Measurements from ENCODE around the gene SLC25A21.
"Not testable (repeated sequence)": the region's sequence is repeated elsewhere in the genome, so short reads cannot be mapped to it uniquely, and the experiment has no call there.

The SLC25A21 gene

GRCh38 chr14:36981832-36982529 lies 190.4 kb downstream of the SLC25A21 start:
- H3K27ac ChIP-seq (ENCODE audit: low read depth, low read length): no peak overlapping the region
- no peaks in the 10 kb centered on the region for H4K20me1 ChIP-seq (ENCODE audit: control insufficient read depth, insufficient read depth, low read depth, low read length)
- H3K27me3 ChIP-seq (ENCODE audit: control insufficient read depth, low read length): no peaks in the 10 kb centered on the region
- H3K4me3 ChIP-seq (ENCODE audit: low read length): no peak overlapping the region
- no peaks in the 10 kb centered on the region for H3F3A ChIP-seq (ENCODE audit: control insufficient read depth, insufficient read depth)
- no peaks in the 10 kb centered on the region for H3K9me3 ChIP-seq (ENCODE audit: control insufficient read depth, insufficient read depth, low read length)
- no peak for TF ChIP-seq EZH2phosphoT487 (IDR thresholded peaks at IDR 0.05; ENCODE audit: borderline replicate concordance, low read length)
- TF ChIP-seq, protein P1, sequence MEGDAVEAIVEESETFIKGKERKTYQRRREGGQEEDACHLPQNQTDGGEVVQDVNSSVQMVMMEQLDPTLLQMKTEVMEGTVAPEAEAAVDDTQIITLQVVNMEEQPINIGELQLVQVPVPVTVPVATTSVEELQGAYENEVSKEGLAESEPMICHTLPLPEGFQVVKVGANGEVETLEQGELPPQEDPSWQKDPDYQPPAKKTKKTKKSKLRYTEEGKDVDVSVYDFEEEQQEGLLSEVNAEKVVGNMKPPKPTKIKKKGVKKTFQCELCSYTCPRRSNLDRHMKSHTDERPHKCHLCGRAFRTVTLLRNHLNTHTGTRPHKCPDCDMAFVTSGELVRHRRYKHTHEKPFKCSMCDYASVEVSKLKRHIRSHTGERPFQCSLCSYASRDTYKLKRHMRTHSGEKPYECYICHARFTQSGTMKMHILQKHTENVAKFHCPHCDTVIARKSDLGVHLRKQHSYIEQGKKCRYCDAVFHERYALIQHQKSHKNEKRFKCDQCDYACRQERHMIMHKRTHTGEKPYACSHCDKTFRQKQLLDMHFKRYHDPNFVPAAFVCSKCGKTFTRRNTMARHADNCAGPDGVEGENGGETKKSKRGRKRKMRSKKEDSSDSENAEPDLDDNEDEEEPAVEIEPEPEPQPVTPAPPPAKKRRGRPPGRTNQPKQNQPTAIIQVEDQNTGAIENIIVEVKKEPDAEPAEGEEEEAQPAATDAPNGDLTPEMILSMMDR (IDR thresholded peaks at IDR 0.05; ENCODE audit: low read depth, low read length, poor library complexity, severe bottlenecking): no peak
- H3K4me2 ChIP-seq (ENCODE audit: low read length): no peak overlapping the region
- H3K4me1 ChIP-seq (ENCODE audit: control insufficient read depth, low read length): no peaks in the 10 kb centered on the region
- H3K79me2 ChIP-seq (ENCODE audit: control insufficient read depth, low read length): no peaks in the 10 kb centered on the region
- H3K36me3 ChIP-seq (ENCODE audit: control insufficient read depth, low read length): no peaks in the 10 kb centered on the region
- no peaks in the 10 kb centered on the region for H3K9me2 ChIP-seq (replicated peaks; ENCODE audit: control insufficient read depth, low read length)

DNA sequence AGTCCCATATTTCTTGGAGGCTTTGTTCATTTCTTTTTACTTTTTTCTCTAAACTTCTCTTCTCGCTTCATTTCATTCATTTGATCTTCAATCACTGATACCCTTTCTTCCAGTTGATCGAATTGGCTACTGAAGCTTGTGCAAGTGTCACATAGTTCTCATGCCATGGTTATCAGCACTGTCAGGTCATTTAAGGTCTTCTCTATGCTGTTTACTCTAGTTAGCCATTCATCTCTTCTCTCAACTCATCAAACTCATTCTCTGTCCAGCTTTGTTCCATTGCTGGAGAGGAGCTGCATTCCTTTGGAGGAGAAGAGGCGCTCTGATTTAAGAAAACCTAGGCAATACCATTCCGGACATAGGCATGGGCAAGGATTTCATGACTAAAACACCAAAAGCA lies 192.0 kb downstream of the SLC25A21 start:
- H3K79me2 ChIP-seq (ENCODE audit: control insufficient read depth, low read length); H3K4me3 ChIP-seq (ENCODE audit: low read length); H3K36me3 ChIP-seq (ENCODE audit: control insufficient read depth, low read length); H3F3A ChIP-seq (ENCODE audit: control insufficient read depth, insufficient read depth); H3K4me1 ChIP-seq (ENCODE audit: control insufficient read depth, low read length); H3K4me2 ChIP-seq (ENCODE audit: low read length); H3K9me2 ChIP-seq (replicated peaks; ENCODE audit: control insufficient read depth, low read length); H3K27me3 ChIP-seq (ENCODE audit: control insufficient read depth, low read length); H3K27ac ChIP-seq (ENCODE audit: low read depth, low read length); H4K20me1 ChIP-seq (ENCODE audit: control insufficient read depth, insufficient read depth, low read depth, low read length); H3K9me3 ChIP-seq (ENCODE audit: control insufficient read depth, insufficient read depth, low read length): not testable (repeated sequence)

DNA sequence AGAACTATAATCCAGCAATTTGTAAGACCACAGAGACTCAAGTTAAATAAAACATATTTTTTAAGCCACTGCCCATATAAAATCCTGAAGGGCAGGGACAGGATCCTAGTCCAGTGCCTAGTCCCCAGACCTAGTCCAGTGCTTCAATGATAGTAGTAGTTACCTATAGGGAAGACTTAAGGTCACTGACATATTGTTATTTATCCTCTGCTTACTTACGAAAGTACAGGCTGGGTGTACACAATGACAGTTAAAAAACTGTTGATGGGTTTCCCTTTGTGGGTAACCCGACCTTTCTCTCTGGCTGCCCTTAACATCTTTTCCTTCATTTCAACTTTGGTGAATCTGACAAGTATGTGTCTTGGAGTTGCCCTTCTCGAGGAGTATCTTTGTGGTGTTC lies 192.5 kb downstream of the SLC25A21 start:
- Histone ChIP-seq H4K20me1 (ENCODE audit: control insufficient read depth, insufficient read depth, low read depth, low read length) (no peaks in the 10 kb centered on the region), H3K4me3 (ENCODE audit: low read length) (no peak overlapping the region), H3K4me2 (ENCODE audit: low read length) (no peak overlapping the region), H3K27ac (ENCODE audit: low read depth, low read length) (no peak overlapping the region), H3K79me2 (ENCODE audit: control insufficient read depth, low read length) (no peaks in the 10 kb centered on the region), H3K36me3 (ENCODE audit: control insufficient read depth, low read length) (no peaks in the 10 kb centered on the region), H3K9me2 (replicated peaks; ENCODE audit: control insufficient read depth, low read length) (no peaks in the 10 kb centered on the region), H3K9me3 (ENCODE audit: control insufficient read depth, insufficient read depth, low read length) (no peaks in the 10 kb centered on the region), H3K27me3 (ENCODE audit: control insufficient read depth, low read length) (no peaks in the 10 kb centered on the region), H3F3A (ENCODE audit: control insufficient read depth, insufficient read depth) (no peaks in the 10 kb centered on the region), H3K4me1 (ENCODE audit: control insufficient read depth, low read length) (no peaks in the 10 kb centered on the region)
- TF ChIP-seq, protein P1 (IDR thresholded peaks at IDR 0.05; ENCODE audit: low read depth, low read length, poor library complexity, severe bottlenecking): no peak
- no peak for TF ChIP-seq EZH2phosphoT487 (IDR thresholded peaks at IDR 0.05; ENCODE audit: borderline replicate concordance, low read length)

DNA sequence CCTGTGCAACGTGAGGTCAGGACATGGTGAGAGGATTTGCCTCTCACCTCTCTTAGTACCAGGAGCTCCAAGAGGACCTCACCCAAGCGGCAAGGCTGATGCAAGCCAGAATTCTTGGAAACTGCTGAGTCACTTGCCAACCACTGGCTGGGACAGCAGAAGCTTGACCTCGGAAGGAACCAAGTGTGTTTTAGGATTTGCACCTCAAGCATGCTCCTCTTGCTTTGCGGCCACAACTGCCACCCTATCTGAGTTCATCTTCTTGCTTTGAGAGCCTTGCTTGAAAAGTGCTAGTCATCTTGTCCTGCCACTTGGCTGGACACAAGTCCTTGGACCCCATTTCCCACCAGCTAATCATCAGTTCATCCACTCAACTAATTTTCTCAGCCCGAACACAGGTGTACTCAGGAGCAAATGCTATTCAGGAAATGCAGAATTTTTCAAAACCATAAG lies 195.8 kb downstream of the SLC25A21 start:
- H3K9me2 ChIP-seq (replicated peaks; ENCODE audit: control insufficient read depth, low read length): no peaks in the 10 kb centered on the region
- H4K20me1 ChIP-seq (ENCODE audit: control insufficient read depth, insufficient read depth, low read depth, low read length): no peaks in the 10 kb centered on the region
- no peaks in the 10 kb centered on the region for H3K36me3 ChIP-seq (ENCODE audit: control insufficient read depth, low read length)
- no peaks in the 10 kb centered on the region for H3K4me1 ChIP-seq (ENCODE audit: control insufficient read depth, low read length)
- H3K27me3 ChIP-seq (ENCODE audit: control insufficient read depth, low read length): no peaks in the 10 kb centered on the region
- H3K9me3 ChIP-seq (ENCODE audit: control insufficient read depth, insufficient read depth, low read length): no peaks in the 10 kb centered on the region
- no peak overlapping the region for H3K4me3 ChIP-seq (ENCODE audit: low read length)
- TF ChIP-seq, protein P1 (IDR thresholded peaks at IDR 0.05; ENCODE audit: low read depth, low read length, poor library complexity, severe bottlenecking): no peak
- no peak for TF ChIP-seq EZH2phosphoT487 (IDR thresholded peaks at IDR 0.05; ENCODE audit: borderline replicate concordance, low read length)
- H3K79me2 ChIP-seq (ENCODE audit: control insufficient read depth, low read length): no peaks in the 10 kb centered on the region
- no peak overlapping the region for H3K27ac ChIP-seq (ENCODE audit: low read depth, low read length)
- H3F3A ChIP-seq (ENCODE audit: control insufficient read depth, insufficient read depth): no peaks in the 10 kb centered on the region
- no peak overlapping the region for H3K4me2 ChIP-seq (ENCODE audit: low read length)

All from DOHH2 (cell line).